Measurements from ENCODE around the gene SRR.

SRR gene

DNA sequence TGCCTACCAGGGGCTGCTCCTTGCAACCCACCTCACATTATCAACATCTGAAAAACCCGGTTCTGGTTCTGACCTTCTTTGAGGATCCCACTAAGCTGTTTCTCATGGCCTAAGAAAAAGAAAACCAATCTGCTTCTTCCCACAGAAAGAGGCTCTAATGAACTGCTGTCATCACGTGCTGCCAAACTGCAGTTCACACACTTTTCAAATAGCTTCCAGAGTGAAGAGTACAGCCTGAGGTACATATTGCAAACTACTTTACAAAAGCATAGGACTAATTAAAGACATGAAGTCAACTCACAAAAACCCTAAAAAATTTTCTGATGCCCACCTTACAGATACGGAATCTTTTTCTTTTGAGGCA lies 36.9 kb upstream of the SRR start:
- H3K27me3 ChIP-seq (ENCODE audit: insufficient read depth, low read length) = no peaks in the 10 kb centered on the region
- H3K79me2 ChIP-seq (ENCODE audit: control insufficient read depth, insufficient read depth, low read length, unreplicated experiment) = peaks cover 3% of the 10 kb centered on the region
- H3K4me1 ChIP-seq (ENCODE audit: control insufficient read depth, insufficient read depth, low read length, unreplicated experiment) = peaks cover 27% of the 10 kb centered on the region
- H3K36me3 ChIP-seq (ENCODE audit: insufficient read depth, low read length) = no peaks in the 10 kb centered on the region
- H2AFZ ChIP-seq (ENCODE audit: low read length, unreplicated experiment) = no peak overlapping the region
- H3K4me3 ChIP-seq (ENCODE audit: low read depth, low read length) = no peak overlapping the region
- no peak overlapping the region for H3K27ac ChIP-seq (ENCODE audit: low read depth, low read length)

DNA sequence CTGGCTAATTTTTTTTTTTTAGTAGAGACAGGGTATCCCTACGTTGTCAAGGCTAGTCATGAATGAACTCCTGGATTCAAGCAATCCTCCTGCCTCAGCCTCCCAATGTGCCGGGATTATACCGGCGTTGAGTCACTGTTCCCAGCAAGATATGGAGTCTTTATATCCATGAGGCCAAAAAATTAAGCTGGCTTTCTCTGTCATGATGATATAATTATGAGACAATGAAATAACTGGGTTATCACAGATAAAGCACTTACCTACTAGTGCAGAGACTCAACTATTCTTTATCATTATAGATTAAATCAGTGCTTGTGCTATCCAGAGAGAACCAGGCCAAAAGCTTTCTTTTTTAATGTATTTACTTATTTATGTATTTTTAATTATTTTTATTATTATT lies 36.4 kb upstream of the SRR start:
- Histone ChIP-seq H2AFZ (ENCODE audit: low read length, unreplicated experiment) (no peak overlapping the region), H3K4me1 (ENCODE audit: control insufficient read depth, insufficient read depth, low read length, unreplicated experiment) (peaks cover 22% of the 10 kb centered on the region), H3K27me3 (ENCODE audit: insufficient read depth, low read length) (no peaks in the 10 kb centered on the region), H3K36me3 (ENCODE audit: insufficient read depth, low read length) (no peaks in the 10 kb centered on the region), H3K79me2 (ENCODE audit: control insufficient read depth, insufficient read depth, low read length, unreplicated experiment) (peaks cover 3% of the 10 kb centered on the region), H3K4me3 (ENCODE audit: low read depth, low read length) (no peak overlapping the region), H3K27ac (ENCODE audit: low read depth, low read length) (no peak overlapping the region)

DNA sequence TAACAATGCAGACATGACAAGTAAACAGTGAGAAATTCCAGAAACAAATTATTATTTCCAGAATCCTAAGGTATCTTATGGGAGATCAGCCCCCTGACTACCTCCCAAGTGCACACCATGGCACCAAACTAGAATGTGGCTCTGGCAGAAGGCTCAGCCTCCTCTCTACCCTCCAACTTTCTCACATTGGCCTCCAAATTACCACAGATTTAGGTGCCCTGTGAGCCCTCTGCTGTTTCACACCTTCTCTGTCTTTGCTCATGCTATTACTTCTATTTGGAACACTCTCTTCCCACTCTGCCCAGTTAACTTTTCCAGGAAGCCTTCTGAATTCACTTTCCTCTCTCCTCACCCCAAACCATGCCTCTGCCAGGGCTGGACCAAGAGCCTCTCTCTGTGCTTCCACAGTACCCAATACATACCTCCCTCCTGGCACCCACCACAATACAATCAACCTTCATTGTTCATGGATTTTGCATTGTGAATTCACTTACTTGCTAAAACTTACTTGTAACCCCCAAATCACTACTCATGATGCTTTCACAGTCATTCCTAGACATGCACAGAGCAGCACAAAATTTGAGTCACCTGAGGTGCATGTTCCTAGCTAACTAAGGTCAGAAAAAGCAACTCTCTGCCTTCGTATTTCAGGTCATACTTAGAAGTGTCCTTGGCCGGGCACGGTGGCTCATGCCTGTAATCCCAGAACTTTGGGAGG lies 31.6 kb upstream of the SRR start:
- Histone ChIP-seq H3K4me1 (ENCODE audit: control insufficient read depth, insufficient read depth, low read length, unreplicated experiment) (no peaks in the 10 kb centered on the region), H3K79me2 (ENCODE audit: control insufficient read depth, insufficient read depth, low read length, unreplicated experiment) (no peaks in the 10 kb centered on the region), H3K36me3 (ENCODE audit: insufficient read depth, low read length) (no peaks in the 10 kb centered on the region), H3K27ac (ENCODE audit: low read depth, low read length) (no peak overlapping the region), H2AFZ (ENCODE audit: low read length, unreplicated experiment) (no peak overlapping the region), H3K4me3 (ENCODE audit: low read depth, low read length) (no peak overlapping the region), H3K27me3 (ENCODE audit: insufficient read depth, low read length) (no peaks in the 10 kb centered on the region)

DNA sequence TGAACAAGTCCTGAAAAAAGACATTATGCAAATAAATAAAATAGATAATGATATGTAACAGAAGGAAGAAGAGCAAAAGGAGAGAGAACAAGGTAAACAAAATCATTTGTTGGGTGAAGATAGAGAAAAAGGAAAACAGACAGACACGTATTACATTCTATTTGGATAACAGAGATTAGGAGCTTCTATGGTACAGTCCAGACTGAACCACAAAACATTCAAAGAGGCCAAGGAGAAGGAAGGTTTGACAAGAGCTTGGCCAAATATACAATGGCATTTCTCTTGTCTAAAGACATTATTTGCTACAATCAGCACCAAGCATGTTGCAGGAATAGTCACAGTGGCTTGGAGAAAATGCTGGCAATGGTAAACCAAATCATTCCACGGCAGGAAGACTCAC lies 29.3 kb upstream of the SRR start:
- H3K27ac ChIP-seq (ENCODE audit: low read depth, low read length) = no peak overlapping the region
- no peaks in the 10 kb centered on the region for H3K27me3 ChIP-seq (ENCODE audit: insufficient read depth, low read length)
- H3K4me3 ChIP-seq (ENCODE audit: low read depth, low read length) = no peak overlapping the region
- no peak overlapping the region for H2AFZ ChIP-seq (ENCODE audit: low read length, unreplicated experiment)
- H3K36me3 ChIP-seq (ENCODE audit: insufficient read depth, low read length) = 0 out of 2 replicates have a peak, but pooled peaks cover 5% of the 10 kb centered on the region
- no peaks in the 10 kb centered on the region for H3K4me1 ChIP-seq (ENCODE audit: control insufficient read depth, insufficient read depth, low read length, unreplicated experiment)
- H3K79me2 ChIP-seq (ENCODE audit: control insufficient read depth, insufficient read depth, low read length, unreplicated experiment) = no peaks in the 10 kb centered on the region

DNA sequence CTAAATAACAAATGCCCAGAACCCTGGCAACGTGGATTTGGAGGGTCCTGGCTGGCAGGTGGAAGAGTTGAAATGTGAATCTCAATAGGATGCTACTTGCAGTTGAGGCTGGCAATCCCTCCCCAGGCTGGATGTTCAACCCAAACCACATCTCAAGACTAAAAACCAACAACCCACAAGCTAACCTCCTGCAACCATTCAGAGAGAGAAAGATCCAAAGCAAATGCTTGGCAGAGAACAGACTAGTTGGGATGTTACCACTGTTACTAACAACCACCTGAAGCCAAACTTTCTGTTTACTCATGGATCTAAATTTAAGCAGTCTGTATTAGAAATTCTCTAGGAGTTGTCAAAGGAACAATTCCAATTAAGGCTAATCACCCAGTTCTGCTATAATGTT lies 28.0 kb upstream of the SRR start:
- H3K79me2 ChIP-seq (ENCODE audit: control insufficient read depth, insufficient read depth, low read length, unreplicated experiment) = no peaks in the 10 kb centered on the region
- no peak overlapping the region for H3K27ac ChIP-seq (ENCODE audit: low read depth, low read length)
- H3K4me3 ChIP-seq (ENCODE audit: low read depth, low read length) = no peak overlapping the region
- H2AFZ ChIP-seq (ENCODE audit: low read length, unreplicated experiment) = no peak overlapping the region
- no peaks in the 10 kb centered on the region for H3K27me3 ChIP-seq (ENCODE audit: insufficient read depth, low read length)
- peaks cover 12% of the 10 kb centered on the region; the same call in 1 of the 2 replicates for H3K36me3 ChIP-seq (ENCODE audit: insufficient read depth, low read length)
- H3K4me1 ChIP-seq (ENCODE audit: control insufficient read depth, insufficient read depth, low read length, unreplicated experiment) = no peaks in the 10 kb centered on the region

DNA sequence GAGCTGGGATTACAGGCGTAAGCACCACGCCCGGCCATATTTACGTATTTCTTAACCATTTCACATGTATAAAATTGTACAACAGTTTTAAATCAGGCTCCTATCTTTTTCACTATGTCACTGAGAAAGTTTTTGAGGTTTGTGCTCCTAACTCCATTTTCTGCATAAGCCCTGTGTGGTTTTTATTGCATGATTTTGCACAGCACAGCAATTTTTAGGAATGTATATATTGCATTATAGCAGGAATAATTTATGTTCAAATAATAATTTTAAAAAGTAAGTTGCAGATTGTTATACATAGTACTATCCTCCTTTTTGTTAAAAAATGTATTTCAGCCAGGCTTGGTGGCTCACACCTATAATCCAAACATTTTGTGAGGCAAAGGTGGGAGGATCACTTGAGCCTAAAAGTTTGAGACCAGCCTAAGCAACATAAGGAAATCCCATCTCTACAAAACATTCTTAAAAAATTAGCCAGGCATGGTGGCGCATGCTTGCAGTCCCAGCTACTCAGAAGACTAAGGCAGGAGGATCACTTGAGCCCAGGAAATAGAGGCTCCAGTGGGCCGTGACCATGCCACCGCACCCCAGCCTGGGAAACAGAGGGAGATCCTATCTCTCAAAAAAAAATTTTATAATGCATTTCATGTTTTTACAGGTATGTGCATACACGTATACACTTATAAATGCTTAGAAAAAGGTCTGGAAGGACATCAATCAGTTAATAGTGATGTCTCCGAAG lies 26.1 kb upstream of the SRR start:
- H3K27me3 ChIP-seq (ENCODE audit: insufficient read depth, low read length) = no peaks in the 10 kb centered on the region
- peaks cover 24% of the 10 kb centered on the region for H3K36me3 ChIP-seq (ENCODE audit: insufficient read depth, low read length)
- H3K4me1 ChIP-seq (ENCODE audit: control insufficient read depth, insufficient read depth, low read length, unreplicated experiment) = peaks cover 2% of the 10 kb centered on the region
- no peak overlapping the region for H2AFZ ChIP-seq (ENCODE audit: low read length, unreplicated experiment)
- H3K27ac ChIP-seq (ENCODE audit: low read depth, low read length) = no peak overlapping the region
- no peaks in the 10 kb centered on the region for H3K79me2 ChIP-seq (ENCODE audit: control insufficient read depth, insufficient read depth, low read length, unreplicated experiment)
- no peak overlapping the region for H3K4me3 ChIP-seq (ENCODE audit: low read depth, low read length)

DNA sequence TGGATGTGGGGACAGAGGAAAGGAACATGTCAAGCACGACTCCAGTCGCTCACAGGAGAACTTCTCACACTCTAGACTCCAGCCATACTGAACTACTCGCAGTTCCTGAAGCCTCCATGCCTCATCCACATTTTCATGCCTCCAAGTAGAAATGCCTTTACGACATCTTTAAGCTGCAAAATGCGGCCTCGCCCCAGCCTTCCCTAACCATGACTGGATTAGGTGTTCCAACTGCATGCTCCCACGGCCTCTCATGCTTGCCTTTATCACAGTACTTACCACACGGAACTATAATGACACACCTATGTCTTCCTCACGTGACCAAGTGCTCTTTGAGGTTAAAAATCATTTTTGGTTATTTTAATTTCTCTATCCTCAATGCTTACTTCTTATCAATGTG lies 24.0 kb upstream of the SRR start:
- H3K4me3 ChIP-seq (ENCODE audit: low read depth, low read length) = no peak overlapping the region
- H2AFZ ChIP-seq (ENCODE audit: low read length, unreplicated experiment) = no peak overlapping the region
- peaks cover 24% of the 10 kb centered on the region for H3K36me3 ChIP-seq (ENCODE audit: insufficient read depth, low read length)
- H3K27me3 ChIP-seq (ENCODE audit: insufficient read depth, low read length) = no peaks in the 10 kb centered on the region
- no peak overlapping the region for H3K27ac ChIP-seq (ENCODE audit: low read depth, low read length)
- peaks cover 15% of the 10 kb centered on the region for H3K4me1 ChIP-seq (ENCODE audit: control insufficient read depth, insufficient read depth, low read length, unreplicated experiment)
- no peaks in the 10 kb centered on the region for H3K79me2 ChIP-seq (ENCODE audit: control insufficient read depth, insufficient read depth, low read length, unreplicated experiment)

DNA sequence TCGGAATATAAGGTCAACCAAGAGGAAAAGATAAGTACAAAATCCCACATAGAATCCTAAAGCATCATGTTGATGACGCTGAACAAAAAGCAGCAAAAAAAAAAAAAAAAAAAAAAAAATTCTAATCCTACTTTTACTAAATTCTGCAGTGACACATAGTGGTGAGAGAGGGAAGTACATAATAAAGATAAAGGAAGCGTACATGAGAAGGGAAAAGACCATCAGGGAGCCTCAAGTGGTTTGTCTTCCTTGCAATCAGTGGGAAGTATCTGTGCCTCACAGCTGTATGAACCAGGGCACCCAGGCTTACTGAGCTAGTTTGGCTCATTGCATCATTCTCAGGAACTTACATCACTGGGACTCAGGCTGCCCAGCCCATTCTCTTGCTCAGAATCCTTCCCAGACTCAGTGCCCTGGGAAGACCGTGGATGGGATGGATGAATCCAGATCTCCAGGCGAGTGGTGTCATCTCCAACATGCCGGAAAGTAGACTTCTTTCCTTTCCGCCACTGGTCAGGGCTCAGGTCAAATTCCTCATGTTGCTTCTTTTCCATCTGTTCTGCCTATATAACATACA lies 21.4 kb upstream of the SRR start:
- H3K79me2 ChIP-seq (ENCODE audit: control insufficient read depth, insufficient read depth, low read length, unreplicated experiment) = peaks cover 3% of the 10 kb centered on the region
- peaks cover 15% of the 10 kb centered on the region for H3K4me1 ChIP-seq (ENCODE audit: control insufficient read depth, insufficient read depth, low read length, unreplicated experiment)
- no peaks in the 10 kb centered on the region for H3K27me3 ChIP-seq (ENCODE audit: insufficient read depth, low read length)
- H3K36me3 ChIP-seq (ENCODE audit: insufficient read depth, low read length) = peaks cover 26% of the 10 kb centered on the region
- no peak overlapping the region for H2AFZ ChIP-seq (ENCODE audit: low read length, unreplicated experiment)
- H3K4me3 ChIP-seq (ENCODE audit: low read depth, low read length) = no peak overlapping the region
- H3K27ac ChIP-seq (ENCODE audit: low read depth, low read length) = peak overlapping the region; percentile 61

DNA sequence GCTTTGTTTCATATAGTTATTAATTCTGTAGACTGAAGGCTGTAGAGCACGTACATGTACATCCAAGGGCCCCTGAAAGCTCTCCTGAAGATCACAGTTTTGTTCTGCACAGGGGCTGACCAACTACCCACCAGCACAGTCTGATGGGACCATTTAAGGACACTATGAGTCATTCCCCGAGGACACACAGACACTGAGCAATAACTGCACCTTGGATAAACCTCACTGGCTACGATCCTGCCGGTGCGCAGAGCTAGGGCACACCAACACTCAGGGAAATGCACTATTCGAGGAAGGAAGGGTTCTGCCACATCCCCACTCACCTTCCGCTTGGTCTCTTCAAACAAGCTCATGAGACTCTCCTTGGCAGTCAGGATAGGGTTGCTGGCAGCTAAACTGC lies 20.4 kb upstream of the SRR start:
- Histone ChIP-seq H3K4me1 (ENCODE audit: control insufficient read depth, insufficient read depth, low read length, unreplicated experiment) (peaks cover 15% of the 10 kb centered on the region), H3K79me2 (ENCODE audit: control insufficient read depth, insufficient read depth, low read length, unreplicated experiment) (peaks cover 3% of the 10 kb centered on the region), H2AFZ (ENCODE audit: low read length, unreplicated experiment) (no peak overlapping the region), H3K36me3 (ENCODE audit: insufficient read depth, low read length) (peaks cover 29% of the 10 kb centered on the region), H3K4me3 (ENCODE audit: low read depth, low read length) (no peak overlapping the region), H3K27me3 (ENCODE audit: insufficient read depth, low read length) (no peaks in the 10 kb centered on the region), H3K27ac (ENCODE audit: low read depth, low read length) (peak overlapping the region; percentile 61; the same call in 1 of the 2 replicates)

DNA sequence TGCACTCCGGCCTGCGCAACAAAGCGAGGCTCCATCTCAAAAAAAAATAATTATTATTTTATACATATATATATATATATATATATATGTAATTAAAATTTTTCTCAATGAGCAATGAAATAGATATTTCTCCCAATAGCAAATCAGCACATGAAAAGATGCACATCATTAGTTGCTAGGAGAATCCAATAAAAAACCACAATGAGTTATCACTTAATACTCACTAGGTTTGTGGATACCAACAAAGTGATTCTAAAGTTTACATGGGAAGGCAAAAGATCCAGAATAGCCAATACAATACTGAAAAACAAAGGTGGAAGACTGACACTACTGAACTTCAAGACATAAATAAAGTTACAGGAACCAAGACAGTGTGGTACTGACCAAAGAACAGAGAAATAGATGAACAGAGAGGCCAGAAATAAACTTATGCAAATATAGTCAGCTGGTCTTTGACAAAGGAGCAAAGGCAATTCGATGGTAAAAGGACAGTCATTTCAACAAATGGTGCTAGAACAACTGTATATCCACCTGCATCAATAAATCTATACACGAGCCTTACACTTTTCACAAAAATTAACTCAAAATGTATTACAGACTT lies 13.8 kb upstream of the SRR start:
- no peaks in the 10 kb centered on the region for H3K27me3 ChIP-seq (ENCODE audit: insufficient read depth, low read length)
- peaks cover 13% of the 10 kb centered on the region for H3K36me3 ChIP-seq (ENCODE audit: insufficient read depth, low read length)
- H3K4me1 ChIP-seq (ENCODE audit: control insufficient read depth, insufficient read depth, low read length, unreplicated experiment) = no peaks in the 10 kb centered on the region

More for the DNA sequence above, 13.8 kb upstream of the SRR start:
- peaks cover 7% of the 10 kb centered on the region for H3K79me2 ChIP-seq (ENCODE audit: control insufficient read depth, insufficient read depth, low read length, unreplicated experiment)
- no peak overlapping the region for H3K4me3 ChIP-seq (ENCODE audit: low read depth, low read length)
- 0 out of 2 replicates have a peak overlapping the region, but pooled peaks have one; percentile 19 for H3K27ac ChIP-seq (ENCODE audit: low read depth, low read length)
- H2AFZ ChIP-seq (ENCODE audit: low read length, unreplicated experiment) = no peak overlapping the region

Data from ACC112 (cell line).